Activated CD4-positive, CD25-positive, alpha-beta regulatory T cell (primary cell): ENCODE results near the gene ARHGEF16.

Experiments
- DNase-seq, 4 experiments: peaks; one replicate each; lab custom pipeline; 2025; lab: John Stamatoyannopoulos, UW

The ARHGEF16 gene

GRCh38 chr1:3438661-3439180 is 15.7 kb upstream of the ARHGEF16 start:
- DNase-seq = no peak

- DNase-seq = no peak
These were observed 14.8 kb upstream of the ARHGEF16 start for GRCh38 chr1:3439346-3440299.

GRCh38 chr1:3440300-3440681 is 14.2 kb upstream of the ARHGEF16 start:
- no peak for DNase-seq

- no peak for DNase-seq
These were observed 13.6 kb upstream of the ARHGEF16 start for GRCh38 chr1:3440711-3441409.

- DNase-seq = no peak
These were observed 13.0 kb upstream of the ARHGEF16 start for GRCh38 chr1:3441410-3441847.

- DNase-seq = no peak
These were observed 12.6 kb upstream of the ARHGEF16 start for GRCh38 chr1:3441880-3442279.

- DNase-seq = no peak
These were observed 12.1 kb upstream of the ARHGEF16 start for GRCh38 chr1:3442331-3442730.

- DNase-seq = no peak
These were observed 11.6 kb upstream of the ARHGEF16 start for GRCh38 chr1:3442901-3443300.

GRCh38 chr1:3443807-3444206 is 10.7 kb upstream of the ARHGEF16 start:
- DNase-seq = no peak

GRCh38 chr1:3444298-3444697 is 10.2 kb upstream of the ARHGEF16 start:
- no peak for DNase-seq

- no peak for DNase-seq
These were observed 9.7 kb upstream of the ARHGEF16 start for GRCh38 chr1:3444736-3445135.

GRCh38 chr1:3450202-3450863 is 4.1 kb upstream of the ARHGEF16 start:
- DNase-seq = no peak

GRCh38 chr1:3450983-3451382 is 3.5 kb upstream of the ARHGEF16 start:
- DNase-seq = no peak

GRCh38 chr1:3451994-3452865 is 2.2 kb upstream of the ARHGEF16 start:
- no peak for DNase-seq

GRCh38 chr1:3452866-3453175 is 1.6 kb upstream of the ARHGEF16 start:
- DNase-seq = no peak

GRCh38 chr1:3453203-3453761 is 1.2 kb upstream of the ARHGEF16 start:
- peak; percentile 33 to 58 (median 48) for DNase-seq

GRCh38 chr1:3454811-3455618 is 550 bp downstream of the ARHGEF16 start:
- DNase-seq = no peak

- DNase-seq = no peak
These were observed 1.4 kb downstream of the ARHGEF16 start for GRCh38 chr1:3455670-3456448.

- DNase-seq = no peak
These were observed 2.0 kb downstream of the ARHGEF16 start for GRCh38 chr1:3456449-3456963.
